ENCODE results near the gene TAS2R9. TPM values are rescaled to one million over a fixed set of nuclear protein-coding genes. Genes with fewer than 3 reads are reported as not detected.

Gene TAS2R9
- total RNA-seq: not detected in 2 replicates

GRCh38 chr12:10810068-10810467, at the start of gene TAS2R9:
TSS of gene TAS2R9 (minus strand) at chr12:10810168. CDS start at chr12:10810075, 93 bp downstream.

GRCh38 chr12:10849425-10849878, 39.5 kb upstream of the TAS2R9 start, which contains the start of gene PRR4:
TSS of gene PRR4 (minus strand) at chr12:10849475. CDS start at chr12:10849437, 38 bp downstream.

GRCh38 chr12:10826258-10826657, 16.3 kb upstream of the TAS2R9 start, which contains the start of gene TAS2R10:
TSS of gene TAS2R10 (minus strand) at chr12:10826358. CDS start at chr12:10826269, 89 bp downstream.

GRCh38 chr12:10807186-10807585, 2.8 kb downstream of the TAS2R9 start, which contains the start of gene TAS2R8:
TSS of gene TAS2R8 (minus strand) at chr12:10807286. CDS start at chr12:10806980, 306 bp downstream.

GRCh38 chr12:10802587-10802986, 7.4 kb downstream of the TAS2R9 start, which contains the start of gene TAS2R7:
TSS of gene TAS2R7 (minus strand) at chr12:10802627. CDS start at chr12:10802570, 57 bp downstream.

Small RNA genes lying within 50 kb of the gene (small RNA-seq; reads per million reads assigned to genes)
- gene PRR4: not detected

Other genes with a start within 250 kb of the TAS2R9 start
- 12.5 and 20.0 TPM in 2 replicates for gene MAGOHB, start 196.6 kb downstream of the TAS2R9 start, total RNA-seq
- gene STYK1, start 136.1 kb downstream of the TAS2R9 start, total RNA-seq: 22.0 and 31.2 TPM in 2 replicates
- 177 and 242 TPM in 2 replicates for gene YBX3, start 86.8 kb downstream of the TAS2R9 start, total RNA-seq
- gene TAS2R7, start 7.5 kb downstream of the TAS2R9 start, total RNA-seq: 0.39 TPM in 1 of 2 replicates, not detected in the other
- gene TAS2R8, start 2.9 kb downstream of the TAS2R9 start, total RNA-seq: not detected in 2 replicates
- gene TAS2R10, start 16.2 kb upstream of the TAS2R9 start, total RNA-seq: 0.33 and 1.6 TPM in 2 replicates
- 0.98 and 3.5 TPM in 2 replicates for gene PRR4, start 39.3 kb upstream of the TAS2R9 start, total RNA-seq
- 21.8 and 24.3 TPM in 2 replicates for gene PRH1, start 74.1 kb upstream of the TAS2R9 start, total RNA-seq
- gene TAS2R13, start 99.4 kb upstream of the TAS2R9 start, total RNA-seq: 1.5 and 2.0 TPM in 2 replicates
- gene PRH2, start 119.1 kb upstream of the TAS2R9 start, total RNA-seq: 1.1 and 1.2 TPM in 2 replicates
- gene TAS2R14, start 129.1 kb upstream of the TAS2R9 start, total RNA-seq: 2.5 and 2.7 TPM in 2 replicates
- 3.1 and 4.1 TPM in 2 replicates for gene TAS2R50, start 176.7 kb upstream of the TAS2R9 start, total RNA-seq
- 2.7 and 4.1 TPM in 2 replicates for gene TAS2R20, start 188.1 kb upstream of the TAS2R9 start, total RNA-seq
- gene TAS2R19, start 212.5 kb upstream of the TAS2R9 start, total RNA-seq: 4.7 and 6.2 TPM in 2 replicates
- 3.1 and 7.1 TPM in 2 replicates for gene TAS2R31, start 221.2 kb upstream of the TAS2R9 start, total RNA-seq